GOT3 (cell line): Measurements from ENCODE around the gene CTDP1.

Source experiments
- DNase-seq: peaks from one replicate; lab custom pipeline; 2025; ENCODE audit warnings: mixed read lengths; lab: John Stamatoyannopoulos, UW

The CTDP1 gene

DNA sequence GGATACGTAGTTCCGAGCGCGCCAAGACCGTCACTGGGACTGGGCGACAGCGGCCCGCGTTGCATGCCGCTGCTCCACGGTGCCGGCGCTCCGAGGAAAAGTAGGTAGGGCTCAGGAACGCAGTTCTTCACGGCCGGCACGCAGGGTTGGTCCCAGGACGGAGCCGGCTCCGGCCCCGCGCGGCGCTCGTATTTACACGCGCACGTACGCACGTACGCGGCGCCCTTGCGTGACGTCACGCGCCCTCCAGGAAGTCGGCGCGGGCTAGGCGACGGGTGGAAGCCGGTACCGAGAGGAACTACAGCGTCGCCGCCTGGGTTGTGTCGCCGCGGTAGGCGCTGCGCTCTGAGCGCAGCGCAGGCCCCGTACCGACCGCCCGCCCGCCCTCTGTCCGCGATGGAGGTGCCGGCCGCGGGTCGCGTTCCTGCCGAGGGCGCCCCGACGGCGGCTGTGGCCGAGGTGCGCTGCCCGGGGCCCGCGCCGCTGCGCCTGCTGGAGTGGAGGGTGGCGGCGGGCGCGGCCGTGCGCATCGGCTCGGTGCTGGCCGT lies at the start of gene CTDP1:
TSS of gene CTDP1 (plus strand) at position 252 of the 548 bp plus-strand sequence. CDS start at position 397, 145 bp downstream.
- DNase-seq: peak; percentile 59

- no peak for DNase-seq
Measured at GRCh38 chr18:79630281-79631095, 49.1 kb upstream of the CTDP1 start.

GRCh38 chr18:79631096-79631507 lies 48.5 kb upstream of the CTDP1 start:
- no peak for DNase-seq

DNA sequence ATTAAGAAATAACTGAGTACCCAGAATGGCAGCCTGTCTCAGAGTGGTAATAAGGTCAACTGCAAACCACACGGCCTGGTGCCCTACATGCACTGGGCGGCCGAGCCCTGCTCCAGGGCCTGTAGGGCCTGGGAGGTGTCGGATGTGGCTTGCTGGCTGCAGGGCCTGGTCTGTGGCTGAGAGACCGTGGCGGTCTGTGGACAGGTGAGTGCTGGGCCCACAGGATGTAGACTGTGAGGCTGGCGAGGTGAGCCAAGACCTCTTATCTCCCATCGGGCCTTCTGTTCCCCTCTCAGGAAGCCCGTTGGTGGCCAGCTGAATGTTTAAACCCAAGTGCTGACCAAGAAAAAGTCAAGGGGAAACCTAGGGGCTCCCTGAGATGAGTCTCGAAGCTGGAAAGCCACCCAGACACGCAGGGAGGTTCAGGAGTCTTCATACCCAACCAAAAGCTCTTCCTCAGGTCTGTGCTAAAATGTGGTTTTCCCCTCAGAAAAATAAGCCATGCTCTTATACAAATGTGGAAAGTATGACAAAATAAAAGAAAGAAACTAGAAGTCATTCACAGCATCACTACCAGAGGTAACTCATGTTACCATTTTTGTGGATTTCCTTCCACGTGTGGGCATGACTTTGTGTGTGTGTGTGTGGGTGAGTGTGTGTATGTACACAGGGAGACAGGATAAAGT lies 47.7 kb upstream of the CTDP1 start:
- no peak for DNase-seq

GRCh38 chr18:79632765-79633164 lies 46.8 kb upstream of the CTDP1 start:
- DNase-seq: no peak

DNA sequence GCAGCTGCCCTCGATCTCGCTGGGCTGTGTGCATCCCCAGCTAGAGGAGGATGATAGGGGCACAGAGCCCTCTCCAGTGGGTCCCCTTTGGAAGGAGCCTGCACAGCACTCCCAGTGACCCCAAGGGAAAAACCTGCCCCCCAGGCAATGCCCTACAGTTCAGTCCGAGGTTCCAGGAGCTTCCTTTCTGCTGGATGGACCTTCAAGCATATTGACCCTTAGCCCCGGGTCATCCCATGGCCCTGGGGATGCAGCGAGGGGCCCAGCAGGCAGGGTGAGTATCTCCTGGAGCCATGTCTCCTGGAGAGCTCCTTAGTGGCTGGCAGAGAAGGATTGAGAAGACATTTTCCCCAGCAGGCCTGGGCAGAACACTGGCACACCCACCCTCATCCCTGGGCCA lies 45.4 kb upstream of the CTDP1 start:
- no peak for DNase-seq

GRCh38 chr18:79634593-79635426 lies 44.8 kb upstream of the CTDP1 start:
- no peak for DNase-seq

- no peak for DNase-seq
Measured at GRCh38 chr18:79635427-79635726, 44.2 kb upstream of the CTDP1 start.

GRCh38 chr18:79637181-79637920 lies 42.3 kb upstream of the CTDP1 start:
- no peak for DNase-seq

DNA sequence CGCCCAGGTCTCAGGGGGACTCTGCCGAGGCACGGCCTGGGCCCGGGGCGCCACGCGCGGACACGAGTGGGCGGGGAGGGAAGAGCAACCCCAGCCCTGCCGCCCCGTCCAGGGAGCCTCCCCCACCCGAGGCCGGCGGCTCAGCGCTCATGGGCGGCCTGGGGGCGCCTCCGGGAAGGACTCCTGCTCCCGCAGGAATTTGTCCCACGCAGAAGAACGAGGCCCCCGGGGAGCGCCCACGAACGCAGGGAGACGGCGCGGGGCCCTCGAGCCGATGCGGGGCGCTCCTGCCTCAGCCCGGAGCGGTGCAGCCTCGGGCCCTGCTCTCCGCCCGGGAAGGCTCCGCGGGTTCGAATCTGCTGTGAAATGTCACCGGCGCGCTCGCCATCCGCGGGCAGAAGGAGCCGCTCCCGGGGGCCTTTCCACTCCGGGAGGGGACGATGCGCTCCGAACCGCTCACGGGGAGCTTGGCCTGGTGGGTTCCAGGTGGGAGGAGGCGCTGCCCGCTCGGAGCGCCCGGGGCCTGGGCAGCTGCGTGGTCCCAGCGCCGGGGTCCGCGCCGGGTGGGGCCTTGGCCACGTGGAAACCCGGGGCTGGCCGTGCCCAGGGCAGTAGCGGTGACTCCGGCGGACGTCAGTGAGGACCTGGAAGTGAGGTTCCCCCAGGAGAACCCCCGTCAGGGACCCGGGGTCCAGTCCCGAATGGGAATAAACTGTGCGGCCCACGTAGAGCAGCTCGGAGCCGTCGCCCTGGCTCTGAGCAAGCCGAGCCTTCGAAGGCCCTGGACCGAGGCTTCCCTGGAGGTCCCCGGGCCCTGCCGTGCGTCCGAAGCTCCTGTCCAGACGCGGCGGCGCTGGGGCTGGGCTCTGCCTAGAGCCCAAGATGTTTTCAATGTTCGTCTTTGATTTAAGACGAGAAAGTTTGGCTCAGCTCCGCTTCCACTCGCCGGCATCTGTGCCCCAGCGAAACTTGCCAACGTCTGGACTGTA lies 41.4 kb upstream of the CTDP1 start:
- no peak for DNase-seq

- DNase-seq: no peak
Measured at GRCh38 chr18:79639072-79639829, 40.4 kb upstream of the CTDP1 start.

DNA sequence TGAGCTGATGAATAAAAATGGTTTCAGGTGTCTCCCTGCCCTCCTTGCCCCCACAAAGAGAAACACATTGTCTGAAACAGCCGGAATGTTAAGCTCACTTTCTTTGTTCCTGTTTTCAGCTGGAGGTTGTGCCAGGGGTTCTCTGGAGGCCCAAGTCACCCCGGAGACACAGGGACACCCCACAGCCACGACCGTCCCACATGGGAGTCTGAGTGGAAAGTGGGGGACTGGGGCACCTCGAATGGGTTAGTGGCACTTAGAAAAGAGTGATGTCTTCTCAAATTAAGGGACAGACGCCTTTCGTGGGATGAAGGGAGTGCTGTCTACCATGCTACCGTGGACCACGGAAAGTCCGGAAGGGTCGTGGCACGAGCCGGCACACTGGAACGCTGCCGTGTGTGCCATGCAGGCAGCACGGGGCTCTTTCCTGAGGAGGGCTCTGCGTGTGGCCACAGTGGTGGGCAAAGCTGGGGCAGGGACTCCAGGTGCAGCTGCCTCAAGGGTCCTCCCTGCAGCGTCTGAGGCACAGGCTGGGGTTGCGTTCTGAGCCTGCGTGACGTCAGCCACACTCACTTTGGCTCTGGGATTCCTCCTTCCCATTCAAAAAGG lies 39.4 kb upstream of the CTDP1 start:
- DNase-seq: no peak

GRCh38 chr18:79640875-79641274 lies 38.7 kb upstream of the CTDP1 start:
- DNase-seq: no peak

DNA sequence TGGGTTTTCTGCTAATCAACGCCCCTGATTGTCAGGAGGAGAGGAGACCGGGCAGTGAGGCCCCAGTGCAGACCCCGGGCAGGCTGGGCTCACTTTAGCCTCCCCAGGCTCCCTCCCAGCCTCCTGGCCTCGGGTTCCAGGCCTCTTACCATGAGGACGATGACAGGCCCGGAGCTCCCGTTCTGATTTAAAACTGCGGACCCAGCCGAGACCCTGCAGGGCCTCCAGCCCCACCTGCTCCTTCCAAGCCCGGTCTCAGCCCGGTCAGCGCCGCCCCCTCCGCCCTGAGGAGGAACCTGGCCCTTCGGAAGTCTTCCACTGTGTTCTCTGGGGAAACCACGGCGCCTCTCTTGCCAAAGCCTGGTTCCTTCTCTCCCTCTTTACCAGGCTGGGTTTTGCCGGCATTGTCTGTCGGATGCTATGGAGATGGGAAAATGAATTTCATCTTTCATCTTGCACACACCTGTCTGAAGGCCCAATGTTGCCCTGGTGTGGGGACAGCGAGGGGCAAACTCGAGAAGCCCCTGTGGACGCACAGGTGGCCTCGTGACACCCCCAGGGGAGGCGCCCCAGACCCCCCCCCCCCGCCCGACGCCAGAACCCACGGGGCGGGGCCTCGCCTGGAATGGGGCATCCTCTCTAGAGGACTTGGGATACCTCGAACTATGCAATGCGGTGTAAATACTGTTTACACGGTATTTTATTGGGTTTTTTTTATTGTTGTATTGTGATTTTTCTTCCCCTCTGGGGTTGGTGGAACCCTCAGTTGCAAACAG lies 37.7 kb upstream of the CTDP1 start:
- no peak for DNase-seq

DNA sequence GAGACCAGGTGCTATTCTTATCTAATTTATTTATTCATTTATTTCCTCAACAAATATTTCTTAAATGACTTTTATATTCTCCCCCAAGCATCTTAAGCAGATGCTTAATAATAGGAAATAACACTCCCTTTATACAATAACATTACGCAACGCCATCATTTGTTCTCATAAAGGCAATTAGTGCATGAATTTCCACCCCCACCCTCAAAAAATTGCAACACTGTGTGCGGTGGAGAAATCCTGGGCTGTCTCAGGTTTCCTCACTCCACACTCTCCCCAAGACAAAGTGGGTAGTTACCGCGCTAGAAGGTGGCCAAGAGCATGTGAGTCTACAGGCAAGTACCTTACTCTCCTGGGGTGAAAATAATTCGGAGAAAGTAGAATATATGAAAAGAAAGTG lies 37.0 kb upstream of the CTDP1 start:
- no peak for DNase-seq

GRCh38 chr18:79643054-79643984 lies 36.3 kb upstream of the CTDP1 start:
- DNase-seq: no peak

- DNase-seq: no peak
Measured at GRCh38 chr18:79644006-79644665, 35.5 kb upstream of the CTDP1 start.
